Endometrial microvascular endothelial cells (primary cell): Measurements from ENCODE around the gene RAP1GAP. TPM values are rescaled to one million over a fixed set of nuclear protein-coding genes. Genes with fewer than 3 reads are reported as not detected.
"Not testable (repeated sequence)": the region's sequence is repeated elsewhere in the genome, so short reads cannot be mapped to it uniquely, and the experiment has no call there.

Experiments used
- in situ Hi-C: cut with HindIII; loops from 2 replicates; pipeline ENCODE4 v1.10.0; 2017; ENCODE audit warnings: low sequenced_read_pairs, low pct_unique_long_range_greater_than_20kb; ENCODE audit errors: inconsistent ontology term
- total RNA-seq: library from RNA; depleted of rRNA; stranded (reverse); fragments of >200 nt; gene quantifications from one replicate; pipeline ENCODE4 v1.2.3, GENCODE V29; 2015; ENCODE audit errors: inconsistent ontology term

The RAP1GAP gene
- total RNA-seq, 1 donor from 2014 or later: not detected

- in situ Hi-C loops: no loop called here
These were observed 35.0 kb downstream of the RAP1GAP start for GRCh38 chr1:21633992-21634805.

GRCh38 chr1:21633141-21633755, 35.9 kb downstream of the RAP1GAP start:
- in situ Hi-C loops: no loop called here

- in situ Hi-C loops: no loop called here
These were observed 36.9 kb downstream of the RAP1GAP start for GRCh38 chr1:21631944-21632887.

GRCh38 chr1:21631590-21631943, 37.6 kb downstream of the RAP1GAP start:
- in situ Hi-C loops: not testable (repeated sequence)

GRCh38 chr1:21630571-21631343, 38.4 kb downstream of the RAP1GAP start:
- in situ Hi-C loops: no loop called here

GRCh38 chr1:21629971-21630370, 39.2 kb downstream of the RAP1GAP start:
- in situ Hi-C loops: no loop called here

- in situ Hi-C loops: no loop called here
These were observed 40.3 kb downstream of the RAP1GAP start for GRCh38 chr1:21628798-21629393.

- in situ Hi-C loops: no loop called here
These were observed 42.2 kb downstream of the RAP1GAP start for GRCh38 chr1:21626921-21627339.

- in situ Hi-C loops: no loop called here
These were observed 43.6 kb downstream of the RAP1GAP start for GRCh38 chr1:21625390-21626190.

- in situ Hi-C loops: no loop called here
These were observed 44.4 kb downstream of the RAP1GAP start for GRCh38 chr1:21624571-21625389.

- in situ Hi-C loops: no loop called here
These were observed 45.7 kb downstream of the RAP1GAP start for GRCh38 chr1:21623410-21623961.

GRCh38 chr1:21622466-21623315, 46.5 kb downstream of the RAP1GAP start:
- in situ Hi-C loops: no loop called here

GRCh38 chr1:21621761-21622436, 47.3 kb downstream of the RAP1GAP start:
- in situ Hi-C loops: no loop called here

- in situ Hi-C loops: no loop called here
These were observed 48.1 kb downstream of the RAP1GAP start for GRCh38 chr1:21621051-21621450.

GRCh38 chr1:21620496-21620895, 48.7 kb downstream of the RAP1GAP start:
- in situ Hi-C loops: no loop called here
